H1 (cell line): ENCODE data around the gene ADPRHL1. TPM values are rescaled to one million over a fixed set of nuclear protein-coding genes. Genes with fewer than 3 reads are reported as not detected.

Experiments
- CTCF ChIA-PET: fragments of 300-600 bp; sonication (Branson Sonifier 250); formaldehyde crosslinking; loops from one replicate; lab custom pipeline; 2021; ENCODE audit not compliant: partially characterized antibody; lab: Charles Lee
- POLR2A ChIA-PET: fragments of 300-600 bp; sonication (Branson Sonifier 250); formaldehyde crosslinking; loops from one replicate; lab custom pipeline; 2021; ENCODE audit warnings: inconsistent platforms; ENCODE audit not compliant: partially characterized antibody; lab: Charles Lee
- DNase-seq, 2 experiments: peaks; one replicate each; pipeline versions ENCODE4 v3.0.0 to v3.0.0-alpha.2; 2010 to 2022; ENCODE audit warnings: low spot score in 2 of 2, low read depth in 1 of 2, mixed read lengths in 1 of 2
- FAIRE-seq: peaks from 2 replicates; lab custom pipeline; 2011; peaks lifted over from hg19 to GRCh38; lab: Jason Lieb, UNC
- H2AFZ ChIP-seq: 2 replicates; pipeline ENCODE4 v1.8.1; 2012; ENCODE audit warnings: low read length, inconsistent platforms
- H2AK5ac ChIP-seq: 2 replicates; pipeline ENCODE4 v1.6.1; 2013; ENCODE audit warnings: low read depth, low read length
- H2BK120ac ChIP-seq: replicated peaks from 2 replicates; pipeline ENCODE3; 2013; ENCODE audit warnings: low read depth, low read length, inconsistent platforms
- H2BK12ac ChIP-seq: 2 replicates; pipeline ENCODE4 v1.6.1; 2013; ENCODE audit warnings: low read depth, low read length
- H2BK15ac ChIP-seq: 2 replicates; pipeline ENCODE4 v1.6.1; 2013; ENCODE audit warnings: low read length
- H2BK20ac ChIP-seq: 2 replicates; pipeline ENCODE4 v1.6.1; 2013; ENCODE audit warnings: low read length
- H2BK5ac ChIP-seq: 2 replicates; pipeline ENCODE4 v1.6.1; 2013; ENCODE audit warnings: low read depth, low read length
- H3K14ac ChIP-seq: 2 replicates; pipeline ENCODE4 v1.6.1; 2013; ENCODE audit warnings: inconsistent platforms; ENCODE audit not compliant: insufficient read length
- H3K18ac ChIP-seq: 2 replicates; pipeline ENCODE4 v1.6.1; 2013; ENCODE audit warnings: low read length; ENCODE audit errors: extremely low read depth
- H3K23ac ChIP-seq: 2 replicates; pipeline ENCODE4 v1.6.1; 2013; ENCODE audit warnings: inconsistent platforms; ENCODE audit not compliant: insufficient read length
- H3K23me2 ChIP-seq: 2 replicates; pipeline ENCODE4 v1.6.1; 2013; ENCODE audit warnings: low read depth, low read length
- H3K27ac ChIP-seq: 2 replicates; pipeline ENCODE4 v1.6.1; 2011; ENCODE audit warnings: low read depth, low read length, inconsistent platforms
- H3K27me3 ChIP-seq, 4 experiments: replicated peaks in 1 of 4; 1 replicate in 1 of 4; 2 replicates in 3 of 4; pipeline versions ENCODE4 v1.6.1 to v1.8.1; 2011 to 2013; ENCODE audit warnings: low read length in 3 of 4, mild to moderate bottlenecking in 3 of 4, inconsistent platforms in 2 of 4, mixed read lengths in 2 of 4, moderate library complexity in 1 of 4; ENCODE audit not compliant: control insufficient read depth in 3 of 4, insufficient read depth in 3 of 4; ENCODE audit errors: extremely low read depth in 1 of 4
- H3K36me3 ChIP-seq, 4 experiments: 2 replicates each; pipeline versions ENCODE4 v1.6.1 to v1.8.1; 2011 to 2013; ENCODE audit warnings: mild to moderate bottlenecking in 4 of 4, low read length in 3 of 4, moderate library complexity in 2 of 4, control low read depth in 1 of 4, inconsistent platforms in 1 of 4; ENCODE audit not compliant: insufficient read depth in 4 of 4, control insufficient read depth in 2 of 4
- H3K4ac ChIP-seq: replicated peaks from 2 replicates; pipeline ENCODE3; 2013; ENCODE audit warnings: low read length, low read depth, mixed read lengths, inconsistent platforms; ENCODE audit not compliant: insufficient read length
- H3K4me1 ChIP-seq, 4 experiments: replicated peaks in 1 of 4; 1 replicate in 1 of 4; 2 replicates in 3 of 4; pipeline versions ENCODE4 v1.6.1 to v1.8.1; 2011 to 2013; ENCODE audit warnings: low read length in 3 of 4, inconsistent platforms in 2 of 4, mixed read lengths in 1 of 4; ENCODE audit not compliant: insufficient read depth in 4 of 4, control insufficient read depth in 3 of 4
- H3K4me2 ChIP-seq, 2 experiments: 2 replicates each; pipeline versions ENCODE4 v1.6.1 to v1.8.1; 2011 to 2013; ENCODE audit warnings: low read depth in 2 of 2, low read length in 2 of 2, control low read depth in 1 of 2, inconsistent platforms in 1 of 2, mild to moderate bottlenecking in 1 of 2; ENCODE audit not compliant: insufficient read depth in 1 of 2
- H3K4me3 ChIP-seq, 4 experiments: fragments of 200-600, 300-600 bp in 1 of 4; sonication (generic), shearing (Covaris generic), sonication (Bioruptor Twin) in 1 of 4; 2 replicates each; pipeline versions ENCODE4 v1.5.1 to v1.8.1; 2011 to 2016; ENCODE audit warnings: low read length in 4 of 4, low read depth in 3 of 4, control low read depth in 2 of 4, inconsistent platforms in 2 of 4, mild to moderate bottlenecking in 2 of 4, mixed read lengths in 1 of 4, moderate library complexity in 1 of 4; ENCODE audit not compliant: insufficient read depth in 2 of 4; ENCODE audit errors: extremely low read depth in 1 of 4
- H3K56ac ChIP-seq: replicated peaks from 2 replicates; pipeline ENCODE3; 2013; ENCODE audit warnings: low read depth, mild to moderate bottlenecking, mixed read lengths, low read length, inconsistent platforms; ENCODE audit not compliant: insufficient read length
- H3K79me1 ChIP-seq: 2 replicates; pipeline ENCODE4 v1.6.1; 2013; ENCODE audit warnings: low read depth, low read length, control low read depth
- H3K79me2 ChIP-seq, 2 experiments: 2 replicates each; pipeline versions ENCODE4 v1.6.1 to v1.8.1; 2012 to 2013; ENCODE audit warnings: low read length in 2 of 2, mild to moderate bottlenecking in 2 of 2, inconsistent platforms in 1 of 2; ENCODE audit not compliant: insufficient read depth in 2 of 2, control insufficient read depth in 1 of 2
- H3K9ac ChIP-seq, 4 experiments: replicated peaks in 1 of 4; 1 replicate in 1 of 4; 2 replicates in 3 of 4; pipeline versions ENCODE4 v1.6.1 to v1.8.1; 2011 to 2013; ENCODE audit warnings: low read depth in 3 of 4, low read length in 3 of 4, control low read depth in 2 of 4, mild to moderate bottlenecking in 2 of 4, moderate library complexity in 2 of 4, inconsistent platforms in 1 of 4; ENCODE audit errors: extremely low read depth in 1 of 4
- H3K9me3 ChIP-seq, 2 experiments: 2 replicates each; pipeline versions ENCODE4 v1.6.1 to v1.8.1; 2012 to 2013; ENCODE audit warnings: mild to moderate bottlenecking in 2 of 2, moderate library complexity in 2 of 2, control low read depth in 1 of 2, inconsistent platforms in 1 of 2, low read depth in 1 of 2, low read length in 1 of 2, mixed read lengths in 1 of 2; ENCODE audit not compliant: insufficient read depth in 2 of 2
- H4K20me1 ChIP-seq, 2 experiments: replicated peaks in 1 of 2; 2 replicates each; pipeline versions ENCODE3 to v1.8.1; 2011 to 2013; ENCODE audit warnings: inconsistent platforms in 2 of 2, low read length in 2 of 2, mild to moderate bottlenecking in 1 of 2; ENCODE audit not compliant: insufficient read depth in 2 of 2, control insufficient read depth in 1 of 2
- H4K5ac ChIP-seq: 2 replicates; pipeline ENCODE4 v1.6.1; 2013; ENCODE audit warnings: low read length, low read depth, mixed read lengths, inconsistent platforms; ENCODE audit not compliant: insufficient read length
- H4K8ac ChIP-seq: 2 replicates; pipeline ENCODE4 v1.8.0; 2013; ENCODE audit warnings: mild to moderate bottlenecking, moderate library complexity, low read length, inconsistent platforms; ENCODE audit not compliant: insufficient read depth; ENCODE audit errors: extremely low read depth
- H4K91ac ChIP-seq: replicated peaks from 2 replicates; pipeline ENCODE3; 2013; ENCODE audit warnings: low read length, mixed read lengths, inconsistent platforms; ENCODE audit not compliant: insufficient read length
- ATF3 ChIP-seq: IDR thresholded peaks from 2 replicates; pipeline ENCODE4 v1.6.1; 2011; ENCODE audit warnings: low read depth, mild to moderate bottlenecking, low read length; ENCODE audit not compliant: insufficient read depth
- BCL11A ChIP-seq, 2 experiments: IDR thresholded peaks; one replicate each; pipeline ENCODE4 v1.6.1; 2011; ENCODE audit warnings: low read depth in 2 of 2, low read length in 2 of 2, mild to moderate bottlenecking in 2 of 2
- CHD1 ChIP-seq: IDR thresholded peaks from 2 replicates; pipeline ENCODE4 v1.6.1; 2012; ENCODE audit warnings: low read depth, low read length, improper control_type of control experiment
- CHD2 ChIP-seq: IDR thresholded peaks from 2 replicates; pipeline ENCODE4 v1.6.1; 2012; ENCODE audit warnings: low read length, improper control_type of control experiment
- EGR1 ChIP-seq: IDR thresholded peaks from 2 replicates; pipeline ENCODE4 v1.6.1; 2011; ENCODE audit warnings: low read depth, low read length, borderline replicate concordance
- HDAC6 ChIP-seq: IDR thresholded peaks from one replicate; pipeline ENCODE4 v1.7.1; 2012; ENCODE audit warnings: low read depth, mild to moderate bottlenecking, inconsistent platforms, low read length, moderate library complexity
- KDM1A ChIP-seq: fragments of 200-600, 300-600 bp; sonication (generic); IDR thresholded peaks from 2 replicates; pipeline ENCODE4 v1.7.1; 2016; ENCODE audit warnings: mild to moderate bottlenecking, low read length, borderline replicate concordance
- SP2 ChIP-seq: IDR thresholded peaks from 2 replicates; pipeline ENCODE4 v1.6.1; 2012; ENCODE audit warnings: mild to moderate bottlenecking, low read length, inconsistent platforms
- TBP ChIP-seq: IDR thresholded peaks from 2 replicates; pipeline ENCODE4 v1.6.1; 2011; ENCODE audit warnings: low read depth, low read length, improper control_type of control experiment
- WGBS, 2 experiments: shearing (Covaris generic) in 1 of 2; methylation state at CpG; one replicate each; pipeline versions ENCODE4 v1.1.6 to v1.1.7; 2013 to 2015; ENCODE audit warnings: low lambda C conversion rate in 2 of 2, mixed read lengths in 2 of 2, inconsistent platforms in 1 of 2, low coverage in 1 of 2, missing lambda C conversion rate in 1 of 2; ENCODE audit not compliant: insufficient replicate concordance in 2 of 2, insufficient coverage in 1 of 2, insufficient read length in 1 of 2; ENCODE audit errors: extremely low coverage in 1 of 2, missing lambda C conversion rate in 1 of 2; 5-methylcytosine and 5-hydroxymethylcytosine counted together
- polyA plus RNA-seq, 7 experiments: library from polyadenylated mRNA; depleted of rRNA in 3 of 7; stranded (reverse) in 5 of 7; unstranded in 2 of 7; fragments of >200 nt in 5 of 7; fragments of 200-250 nt in 2 of 7; gene quantifications; 1 replicate in 5 of 7; 2 replicates in 1 of 7; 4 replicates in 1 of 7; pipeline versions ENCODE4 v1.2.1 to v1.2.3, GENCODE V29; 2011 to 2013; ENCODE audit warnings: missing spikeins in 2 of 7, mixed read lengths in 2 of 7
- total RNA-seq: library from RNA; stranded (reverse); fragmentation: NEBNext Ultra II Directional; extraction: Animal tissue kit (Norgen Biotek cat#: 25700); gene quantifications from 2 replicates; pipeline ENCODE4 v1.2.1, GENCODE V29; 2021

Gene ADPRHL1
- total and polyA plus RNA-seq, 2 of the 8 experiments (the other 6 are each of a cell fraction or from before 2014, with no cell fraction given): 0.74 to 1.7 TPM

GRCh38 chr13:113369881-113370280 is 83.4 kb downstream of the ADPRHL1 start:
- Histone ChIP-seq H3K27ac (no peak overlapping the region), H3K79me1 (no peaks in the 10 kb centered on the region), H4K20me1 (no peaks in the 10 kb centered on the region), H3K23me2 (no peaks in the 10 kb centered on the region), H3K4ac (no peak overlapping the region), H3K9me3 (no peaks in the 10 kb centered on the region; a peak in 1 of 4 replicates), H3K56ac (no peak overlapping the region), H3K4me1 (peaks cover 0 to 19% (median 5%) of the 10 kb centered on the region in 4 experiments; a peak in 6 of 7 replicates), H3K9ac (no peak overlapping the region), H3K23ac (no peak overlapping the region), H3K36me3 (no peaks in the 10 kb centered on the region), H3K18ac (no peak overlapping the region; the same call in 1 of the 2 replicates), H2AK5ac (0 out of 2 replicates have a peak overlapping the region, but pooled peaks have one; percentile 39), H3K4me2 (no peak overlapping the region), H4K8ac (no peak overlapping the region; the same call in 1 of the 2 replicates), H2BK12ac (no peak overlapping the region), H2BK5ac (no peak overlapping the region), H3K79me2 (no peaks in the 10 kb centered on the region), H2BK20ac (no peak overlapping the region), H4K91ac (no peak overlapping the region), H3K14ac (no peak overlapping the region), H3K4me3 (no peak overlapping the region), H2BK120ac (no peak overlapping the region), H2AFZ (no peak overlapping the region), H3K27me3 (0 out of 7 replicates have a peak, but pooled peaks cover 0 to 4% (median 0%) of the 10 kb centered on the region in 4 experiments), H4K5ac (no peak overlapping the region), H2BK15ac (no peak overlapping the region)
- ChIA-PET POLR2A (interaction anchor here (0.7 to 1.3 kb wide), 2 partner anchors 10 to 75 kb away, joined by 3 read pairs; no protein-coding TSS in a partner anchor), CTCF (interaction anchor here (1.7 kb wide), 1 partner anchor 33 kb away, joined by 4 read pairs; no protein-coding TSS in a partner anchor)
- FAIRE-seq: no peak
- DNase-seq: peak in 1 of 2 experiments; percentile 35
- WGBS, 2 experiments: 89% methylated on average over 10 of the region's 10 CpGs; no CpG with 5 or more reads in 1 of the 2 experiments
- TF ChIP-seq SP2 (no peak), CHD2 (no peak), CHD1 (no peak), BCL11A (IDR thresholded peaks at IDR 0.05; ENCODE audit: low read depth in 2 of 2, low read length in 2 of 2) (no peak), TBP (no peak), HDAC6 (no peak), KDM1A (no peak), EGR1 (no peak), ATF3 (no peak)
